Thymus (tissue), 11 donors: ENCODE results near the gene CNKSR3. TPM values are rescaled to one million over a fixed set of nuclear protein-coding genes. Genes with fewer than 3 reads are reported as not detected.

Experiments used
- DNase-seq, 9 donors: peaks; one replicate each; pipeline ENCODE4 v3.0.0-alpha.2; 2013; ENCODE audit warnings: low spot score in 9 of 9, low read depth in 6 of 9, missing footprints in 1 of 9
- H3K27ac ChIP-seq, 2 donors: one replicate each; pipeline ENCODE4 v1.5.1; 2013; ENCODE audit warnings: control low read depth in 1 of 2, low read depth in 1 of 2, low read length in 1 of 2, mild to moderate bottlenecking in 1 of 2, moderate library complexity in 1 of 2
- H3K27me3 ChIP-seq, 2 donors: one replicate each; pipeline ENCODE4 v1.5.1; 2013; ENCODE audit warnings: low read length in 1 of 2; ENCODE audit not compliant: control insufficient read depth in 2 of 2, insufficient read depth in 1 of 2
- H3K36me3 ChIP-seq, 2 donors: one replicate each; pipeline ENCODE4 v1.5.1; 2013; ENCODE audit warnings: low read length in 1 of 2, mild to moderate bottlenecking in 1 of 2, moderate library complexity in 1 of 2; ENCODE audit not compliant: control insufficient read depth in 2 of 2, insufficient read depth in 2 of 2
- H3K4me1 ChIP-seq, 2 donors: one replicate each; pipeline ENCODE4 v1.5.1; 2013; ENCODE audit warnings: low read length in 2 of 2; ENCODE audit not compliant: control insufficient read depth in 2 of 2, insufficient read depth in 2 of 2
- H3K4me3 ChIP-seq, 2 donors: one replicate each; pipeline ENCODE4 v1.5.1; 2013; ENCODE audit warnings: low read length in 2 of 2, control low read depth in 1 of 2, mild to moderate bottlenecking in 1 of 2
- H3K9me3 ChIP-seq, 2 donors: one replicate each; pipeline ENCODE4 v1.5.1; 2013; ENCODE audit warnings: low read length in 1 of 2, mild to moderate bottlenecking in 1 of 2; ENCODE audit not compliant: control insufficient read depth in 2 of 2, insufficient read depth in 1 of 2
- WGBS: extraction: QIAGEN DNeasy Blood & Tissue Kit; methylation state at CpG from one replicate; pipeline ENCODE4 v1.1.7; 2013; 5-methylcytosine and 5-hydroxymethylcytosine counted together
- polyA plus RNA-seq: library from polyadenylated mRNA; stranded (reverse); fragments of 200-250 nt; gene quantifications from one replicate; pipeline ENCODE4 v1.2.3, GENCODE V29; 2013
- total RNA-seq: library from RNA; stranded (reverse); fragments of 120-200 nt; gene quantifications from one replicate; pipeline ENCODE4 v1.2.4, GENCODE V29; 2013
- donor health status: healthy.

The CNKSR3 gene
- total and polyA plus RNA-seq, 2 donors: 5.4 to 8.2 TPM

DNA sequence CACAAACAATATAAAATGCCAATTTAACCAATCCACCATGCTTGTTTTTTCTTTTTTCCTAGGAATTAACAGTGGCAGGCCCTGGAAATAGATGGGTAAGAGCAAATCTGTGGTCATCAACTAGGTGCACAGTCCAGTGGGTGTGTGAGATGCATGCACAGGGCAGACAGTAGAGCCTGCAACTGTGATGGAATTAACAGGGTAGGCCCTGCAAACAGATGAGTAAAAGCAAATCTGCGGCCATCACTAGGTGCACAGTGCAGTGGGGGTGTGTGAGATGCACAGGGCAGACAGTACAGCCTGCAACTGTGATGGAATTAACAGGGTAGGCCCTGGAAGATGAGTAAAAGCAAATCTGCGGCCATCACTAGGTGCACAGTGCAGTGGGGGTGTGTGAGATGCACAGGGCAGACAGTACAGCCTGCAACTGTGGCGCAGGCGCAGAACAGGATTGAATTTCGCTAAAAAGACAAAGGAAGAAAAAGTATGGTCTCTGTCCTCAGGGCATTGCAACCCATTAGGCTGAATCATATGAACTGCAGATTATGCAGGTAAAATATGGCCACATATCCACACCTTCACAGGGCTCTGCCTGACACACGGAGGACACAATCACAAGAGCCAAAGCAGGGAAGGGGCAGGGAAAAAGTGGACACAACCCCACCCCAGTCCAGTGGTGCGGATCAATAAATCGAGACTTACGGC is 112.8 kb downstream of the CNKSR3 start:
- no peaks in the 10 kb centered on the region for H3K27me3 ChIP-seq
- no peaks in the 10 kb centered on the region for H3K36me3 ChIP-seq
- H3K4me1 ChIP-seq: no peaks in the 10 kb centered on the region
- 99% methylated on average over 9 of the region's 9 CpGs for WGBS
- no peaks in the 10 kb centered on the region for H3K9me3 ChIP-seq
- H3K27ac ChIP-seq: no peak overlapping the region
- H3K4me3 ChIP-seq: no peak overlapping the region
- DNase-seq: no peak

GRCh38 chr6:154395878-154396277 is 114.6 kb downstream of the CNKSR3 start:
- 97% methylated on average over 6 of the region's 6 CpGs for WGBS
- H3K27me3 ChIP-seq: no peaks in the 10 kb centered on the region
- H3K4me1 ChIP-seq: no peaks in the 10 kb centered on the region
- H3K9me3 ChIP-seq: no peaks in the 10 kb centered on the region
- H3K27ac ChIP-seq: no peak overlapping the region
- no peak overlapping the region for H3K4me3 ChIP-seq
- DNase-seq: no peak
- H3K36me3 ChIP-seq: no peaks in the 10 kb centered on the region

DNA sequence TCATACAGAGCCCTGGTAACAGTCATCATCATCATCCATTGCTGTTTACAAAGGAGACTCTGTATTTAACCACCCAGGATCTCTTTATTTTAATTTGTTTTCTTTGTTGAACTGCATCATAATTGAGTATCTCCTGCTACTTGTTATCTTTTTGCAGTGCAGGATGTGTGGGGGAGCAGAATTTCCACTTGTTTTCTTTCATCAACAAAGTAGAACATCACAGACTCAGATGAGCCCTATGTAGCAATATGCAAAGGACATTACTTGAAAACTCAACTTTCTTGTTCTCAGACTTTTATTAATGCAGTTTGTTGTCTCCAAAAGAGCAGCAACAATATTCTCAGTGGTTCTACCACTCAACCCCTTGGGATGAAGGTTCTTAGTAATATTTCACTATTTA is 115.2 kb downstream of the CNKSR3 start:
- no peaks in the 10 kb centered on the region for H3K27me3 ChIP-seq
- no peaks in the 10 kb centered on the region for H3K4me1 ChIP-seq
- no peaks in the 10 kb centered on the region for H3K9me3 ChIP-seq
- DNase-seq: peak in 3 of 9 donors; percentile 12 to 51 (median 21)
- H3K36me3 ChIP-seq: no peaks in the 10 kb centered on the region
- no peak overlapping the region for H3K4me3 ChIP-seq
- H3K27ac ChIP-seq: no peak overlapping the region

- no peaks in the 10 kb centered on the region for H3K9me3 ChIP-seq
- WGBS: 89% methylated on average over 3 of the region's 3 CpGs
- no peak overlapping the region for H3K4me3 ChIP-seq
- H3K27ac ChIP-seq: no peak overlapping the region
- DNase-seq: no peak
- no peaks in the 10 kb centered on the region for H3K4me1 ChIP-seq
- H3K36me3 ChIP-seq: no peaks in the 10 kb centered on the region
- H3K27me3 ChIP-seq: no peaks in the 10 kb centered on the region
These were observed 115.9 kb downstream of the CNKSR3 start for GRCh38 chr6:154394571-154394970.

- Histone ChIP-seq H3K27me3 (no peaks in the 10 kb centered on the region), H3K27ac (no peak overlapping the region), H3K9me3 (no peaks in the 10 kb centered on the region), H3K4me3 (no peak overlapping the region), H3K4me1 (no peaks in the 10 kb centered on the region), H3K36me3 (no peaks in the 10 kb centered on the region)
- WGBS: 97% methylated on average over 1 of the region's 1 CpG
- no peak for DNase-seq
These were observed 120.5 kb downstream of the CNKSR3 start for GRCh38 chr6:154390034-154390433.

DNA sequence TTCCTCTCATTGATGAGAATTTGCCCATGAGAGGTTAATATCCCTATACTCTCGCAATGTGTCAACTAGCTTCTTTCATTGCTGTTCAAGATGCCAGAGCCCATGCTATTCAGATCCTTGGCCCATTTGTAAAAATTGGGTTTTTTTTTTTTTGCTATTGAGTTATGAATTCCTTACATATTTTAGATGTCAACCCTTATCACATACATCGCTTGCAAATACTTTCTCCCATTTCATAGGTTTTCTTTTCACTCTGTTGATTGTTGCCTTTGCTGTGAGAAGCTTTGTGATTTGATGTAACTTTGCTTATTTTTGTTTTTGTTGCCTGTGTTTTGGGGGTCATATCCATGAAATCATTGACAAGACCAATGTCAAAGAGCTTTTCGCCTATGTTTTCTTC is 121.7 kb downstream of the CNKSR3 start:
- Histone ChIP-seq H3K27ac (no peak overlapping the region), H3K4me3 (no peak overlapping the region), H3K36me3 (no peaks in the 10 kb centered on the region), H3K4me1 (no peaks in the 10 kb centered on the region), H3K9me3 (no peaks in the 10 kb centered on the region), H3K27me3 (no peaks in the 10 kb centered on the region)
- no peak for DNase-seq
- 98% methylated on average over 3 of the region's 3 CpGs for WGBS

DNA sequence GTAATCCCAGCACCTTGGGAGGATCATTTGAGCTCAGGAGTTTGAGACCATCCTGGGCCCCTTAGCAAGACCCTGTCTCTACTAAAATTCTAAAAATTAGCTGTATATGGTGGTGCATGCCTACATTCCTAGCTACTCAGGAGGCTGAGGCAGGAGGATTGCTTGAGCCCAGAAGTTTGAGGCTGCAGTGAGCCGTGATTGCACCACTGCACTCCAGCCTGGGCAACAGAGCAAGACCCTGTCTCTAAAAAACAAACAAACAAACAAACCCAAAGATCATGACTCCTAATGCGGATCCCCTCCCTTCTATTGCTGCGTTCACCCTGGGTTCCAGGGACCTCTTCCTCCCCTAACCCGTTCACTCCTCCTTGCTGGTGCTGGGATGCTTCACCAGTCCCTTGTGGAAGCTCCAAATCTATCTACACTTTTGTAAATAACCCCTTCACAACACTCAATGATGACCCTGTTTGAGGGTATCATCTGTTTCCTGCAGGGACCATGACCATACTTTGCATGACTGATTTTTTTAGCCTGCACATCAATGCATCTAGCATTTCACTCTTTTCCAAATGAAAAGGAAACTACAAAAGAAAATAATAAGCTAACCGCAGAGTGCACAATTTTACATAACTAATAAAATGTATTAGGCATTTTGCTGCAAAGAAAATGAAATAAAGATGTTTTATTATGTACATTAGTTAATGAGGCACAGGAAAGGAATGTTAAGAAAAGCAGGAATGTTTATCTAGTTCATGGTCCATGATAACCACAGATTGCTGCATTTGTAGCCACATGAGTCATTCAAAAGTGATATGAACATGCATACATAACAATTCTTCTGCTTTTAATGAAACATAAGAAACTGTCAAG is 123.4 kb downstream of the CNKSR3 start:
- H3K4me3 ChIP-seq: no peak overlapping the region
- no peaks in the 10 kb centered on the region for H3K36me3 ChIP-seq
- WGBS: 97% methylated on average over 5 of the region's 5 CpGs
- H3K9me3 ChIP-seq: no peaks in the 10 kb centered on the region
- H3K27ac ChIP-seq: no peak overlapping the region
- no peak for DNase-seq
- no peaks in the 10 kb centered on the region for H3K27me3 ChIP-seq
- H3K4me1 ChIP-seq: no peaks in the 10 kb centered on the region

GRCh38 chr6:154384191-154384590 is 126.3 kb downstream of the CNKSR3 start:
- Histone ChIP-seq H3K36me3 (no peaks in the 10 kb centered on the region), H3K4me1 (no peaks in the 10 kb centered on the region)
- WGBS: 90% methylated on average over 2 of the region's 2 CpGs

DNA sequence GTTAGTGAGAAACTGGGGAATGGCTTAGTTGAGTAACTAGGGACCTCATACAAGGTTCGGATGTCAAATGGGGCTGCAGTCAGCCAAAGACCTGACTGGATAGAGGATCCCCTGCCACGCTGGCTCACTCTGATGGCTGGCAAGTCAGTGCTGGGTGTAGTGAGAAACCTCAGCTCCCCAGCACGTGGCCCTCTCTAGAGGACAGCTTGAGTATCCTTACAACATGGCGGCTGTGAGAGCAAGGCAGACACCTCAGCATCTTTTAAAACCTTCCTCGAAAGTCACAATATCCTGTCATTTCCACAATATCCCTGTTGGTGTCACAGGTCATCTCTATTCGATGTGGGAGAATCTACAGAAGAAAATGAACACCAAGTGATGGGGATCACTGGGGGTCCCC is 127.2 kb downstream of the CNKSR3 start:
- Histone ChIP-seq H3K4me1 (no peaks in the 10 kb centered on the region), H3K4me3 (no peak overlapping the region), H3K27me3 (no peaks in the 10 kb centered on the region), H3K36me3 (no peaks in the 10 kb centered on the region), H3K27ac (no peak overlapping the region), H3K9me3 (no peaks in the 10 kb centered on the region)
- no peak for DNase-seq
- WGBS: 97% methylated on average over 6 of the region's 6 CpGs

More at GRCh38 chr6:154384191-154384590, 126.3 kb downstream of the CNKSR3 start:
- Histone ChIP-seq H3K9me3 (no peaks in the 10 kb centered on the region), H3K4me3 (no peak overlapping the region), H3K27me3 (no peaks in the 10 kb centered on the region), H3K27ac (no peak overlapping the region)
- DNase-seq: no peak
